Pulmonary artery endothelial cell (primary cell): ENCODE results near the gene NRROS. TPM values are rescaled to one million over a fixed set of nuclear protein-coding genes. Genes with fewer than 3 reads are reported as not detected.
A peak's percentile ranks its signal among the peaks of the same experiment; 100 is the strongest.
"Not testable (repeated sequence)": the region's sequence is repeated elsewhere in the genome, so short reads cannot be mapped to it uniquely, and the experiment has no call there.

ENCODE experiments used
- DNase-seq: peaks from one replicate; pipeline ENCODE4 v3.0.0-alpha.2; 2011; ENCODE audit warnings: low read depth, low spot score
- total RNA-seq: library from RNA; depleted of rRNA; stranded (reverse); fragments of >200 nt; gene quantifications from 2 replicates; pipeline ENCODE4 v1.2.3, GENCODE V29; 2014

NRROS gene
- total RNA-seq, 1 donor from 2014 or later, result 4.8 TPM

- DNase-seq, result no peak
Measured at GRCh38 chr3:196624067-196624790, 15.3 kb upstream of the NRROS start.

- no peak for DNase-seq
Measured at GRCh38 chr3:196624907-196625306, 14.6 kb upstream of the NRROS start.

GRCh38 chr3:196625331-196625730 lies 14.2 kb upstream of the NRROS start:
- DNase-seq, result no peak

GRCh38 chr3:196627918-196628231 lies 11.6 kb upstream of the NRROS start:
- DNase-seq, result no peak

- no peak for DNase-seq
Measured at GRCh38 chr3:196629228-196629627, 10.3 kb upstream of the NRROS start.

- DNase-seq, result no peak
Measured at GRCh38 chr3:196631682-196632045, 7.8 kb upstream of the NRROS start.

- DNase-seq, result peak; percentile 44
Measured at GRCh38 chr3:196632046-196632751, 7.3 kb upstream of the NRROS start.

- DNase-seq, result no peak
Measured at GRCh38 chr3:196633555-196634151, 5.8 kb upstream of the NRROS start.

GRCh38 chr3:196634224-196634623 lies 5.3 kb upstream of the NRROS start:
- no peak for DNase-seq

GRCh38 chr3:196634829-196635228 lies 4.7 kb upstream of the NRROS start:
- no peak for DNase-seq

GRCh38 chr3:196636369-196637349 lies 2.8 kb upstream of the NRROS start:
- no peak for DNase-seq

GRCh38 chr3:196637941-196638340 lies 1.6 kb upstream of the NRROS start:
- not testable (repeated sequence) for DNase-seq

GRCh38 chr3:196638861-196639482 lies 522 bp upstream of the NRROS start:
- DNase-seq, result no peak

- DNase-seq, result no peak
Measured at GRCh38 chr3:196640297-196641018, 964 bp downstream of the NRROS start.

- DNase-seq, result no peak
Measured at GRCh38 chr3:196641333-196642054, 2.0 kb downstream of the NRROS start.

GRCh38 chr3:196642434-196642833 lies 2.9 kb downstream of the NRROS start:
- DNase-seq, result no peak

GRCh38 chr3:196643201-196643749 lies 3.8 kb downstream of the NRROS start:
- no peak for DNase-seq

GRCh38 chr3:196643761-196644160 lies 4.3 kb downstream of the NRROS start:
- DNase-seq, result no peak

GRCh38 chr3:196645096-196645495 lies 5.6 kb downstream of the NRROS start:
- DNase-seq, result no peak
